ENCODE data around the gene HSPB2. TPM values are rescaled to one million over a fixed set of nuclear protein-coding genes. Genes with fewer than 3 reads are reported as not detected.
"Not testable (repeated sequence)": the region's sequence is repeated elsewhere in the genome, so short reads cannot be mapped to it uniquely, and the experiment has no call there.

The HSPB2 gene
- total and polyA plus RNA-seq, 2 of the 8 experiments (the other 6 are each of a cell fraction or from before 2014, with no cell fraction given) = 0.32 to 0.86 TPM

DNA sequence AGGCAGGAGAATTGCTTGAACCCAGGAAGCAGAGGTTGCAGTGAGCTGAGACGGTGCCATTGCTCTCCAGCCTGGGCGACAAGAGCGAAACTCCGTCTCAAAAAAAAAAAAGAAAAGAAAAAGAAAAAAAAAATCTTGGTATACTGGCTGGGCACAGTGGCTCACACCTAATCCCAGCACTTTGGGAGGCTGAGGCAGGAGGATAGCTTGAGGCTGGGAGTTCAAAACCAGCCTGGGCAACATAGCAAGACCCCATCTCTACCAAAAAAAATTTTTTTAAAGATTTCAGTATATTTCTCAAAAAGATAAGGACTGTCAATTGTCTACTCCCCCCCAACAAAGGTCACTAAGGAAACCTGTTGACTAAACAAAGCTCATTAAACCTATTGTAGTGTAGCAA lies 27.5 kb upstream of the HSPB2 start:
- H2BK15ac ChIP-seq (ENCODE audit: low read length); H4K8ac ChIP-seq (ENCODE audit: extremely low read depth, insufficient read depth, low read length); H3K4me3 ChIP-seq (ENCODE audit: extremely low read depth in 1 of 4, insufficient read depth in 2 of 4, low read depth in 3 of 4, low read length in 4 of 4); H3K14ac ChIP-seq (ENCODE audit: insufficient read length); H3K79me1 ChIP-seq (ENCODE audit: low read depth, low read length); H3K4me1 ChIP-seq (replicated peaks in 1 of 4; ENCODE audit: control insufficient read depth in 3 of 4, insufficient read depth in 4 of 4, low read length in 3 of 4); H2AFZ ChIP-seq (ENCODE audit: low read length); H2BK20ac ChIP-seq (ENCODE audit: low read length); H3K23ac ChIP-seq (ENCODE audit: insufficient read length); H3K36me3 ChIP-seq (ENCODE audit: control insufficient read depth in 2 of 4, insufficient read depth in 4 of 4, low read length in 3 of 4); H2AK5ac ChIP-seq (ENCODE audit: low read depth, low read length); H4K91ac ChIP-seq (replicated peaks; ENCODE audit: insufficient read length, low read length); H3K4ac ChIP-seq (replicated peaks; ENCODE audit: insufficient read length, low read depth, low read length); H3K18ac ChIP-seq (ENCODE audit: extremely low read depth, low read length); H2BK12ac ChIP-seq (ENCODE audit: low read depth, low read length); H3K9ac ChIP-seq (replicated peaks in 1 of 4; ENCODE audit: extremely low read depth in 1 of 4, low read depth in 3 of 4, low read length in 3 of 4); DNase-seq (ENCODE audit: low read depth in 1 of 2, low spot score in 2 of 2); H3K4me2 ChIP-seq (ENCODE audit: insufficient read depth in 1 of 2, low read depth in 2 of 2, low read length in 2 of 2); H4K5ac ChIP-seq (ENCODE audit: insufficient read length, low read depth, low read length); H2BK120ac ChIP-seq (replicated peaks; ENCODE audit: low read depth, low read length); H3K27me3 ChIP-seq (replicated peaks in 1 of 4; ENCODE audit: control insufficient read depth in 3 of 4, extremely low read depth in 1 of 4, insufficient read depth in 3 of 4, low read length in 3 of 4); H4K20me1 ChIP-seq (replicated peaks in 1 of 2; ENCODE audit: control insufficient read depth in 1 of 2, insufficient read depth in 2 of 2, low read length in 2 of 2); H3K27ac ChIP-seq (ENCODE audit: low read depth, low read length); FAIRE-seq; H3K79me2 ChIP-seq (ENCODE audit: control insufficient read depth in 1 of 2, insufficient read depth in 2 of 2, low read length in 2 of 2); H2BK5ac ChIP-seq (ENCODE audit: low read depth, low read length); H3K56ac ChIP-seq (replicated peaks; ENCODE audit: insufficient read length, low read depth, low read length); H3K23me2 ChIP-seq (ENCODE audit: low read depth, low read length); H3K9me3 ChIP-seq (ENCODE audit: insufficient read depth in 2 of 2, low read depth in 1 of 2, low read length in 1 of 2): not testable (repeated sequence)
- POLR2A ChIA-PET (ENCODE audit: partially characterized antibody) = interaction anchor here (1.6 kb wide), 1 partner anchor 27 kb away, joined by 3 read pairs; no protein-coding TSS in a partner anchor
- no CpG with 5 or more reads among the region's 4 CpGs for WGBS, 2 experiments (ENCODE audit: extremely low coverage in 1 of 2, insufficient coverage in 1 of 2, insufficient read length in 1 of 2, insufficient replicate concordance in 2 of 2, low coverage in 1 of 2, low lambda C conversion rate in 2 of 2, missing lambda C conversion rate in 1 of 2)
- CTCF ChIA-PET (ENCODE audit: partially characterized antibody) = interaction anchor here (0.7 kb wide), 1 partner anchor 41 kb away, joined by 3 read pairs; no protein-coding TSS in a partner anchor
